GM10248 (cell line): ENCODE measurements around the gene KIFC3.
"Not testable (repeated sequence)": the region's sequence is repeated elsewhere in the genome, so short reads cannot be mapped to it uniquely, and the experiment has no call there.

Source experiments
- CTCF ChIA-PET: fragments of 300-600 bp; sonication (Branson Sonifier 250); formaldehyde crosslinking; extraction: SDS; loops from one replicate; lab custom pipeline; 2021; ENCODE audit warnings: antibody characterized with exemption; lab: Yijun Ruan, JAX
- POLR2A ChIA-PET: fragments of 350-650 bp; sonication (Branson Sonifier 250); formaldehyde crosslinking; extraction: SDS; loops from one replicate; lab custom pipeline; 2020; ENCODE audit warnings: antibody characterized with exemption; lab: Yijun Ruan, JAX
- DNase-seq: peaks from one replicate; pipeline ENCODE4 v3.0.0; 2012; ENCODE audit errors: extremely low spot score
- CTCF ChIP-seq: IDR thresholded peaks from 2 replicates; pipeline ENCODE4 v1.5.1; 2012; ENCODE audit warnings: mild to moderate bottlenecking, low read depth; ENCODE audit errors: extremely low read depth, missing control alignments, control extremely low read depth

The KIFC3 gene

GRCh38 chr16:57784334-57784733 is 18.0 kb downstream of the KIFC3 start:
- no peak for TF ChIP-seq CTCF
- POLR2A ChIA-PET = no interaction called here
- DNase-seq = no peak
- CTCF ChIA-PET = interaction anchor here (1.1 to 1.7 kb wide), 3 partner anchors 12 to 208 kb away, joined by 3 to 5 read pairs (median 4); no protein-coding TSS in a partner anchor

GRCh38 chr16:57783883-57784282 is 18.4 kb downstream of the KIFC3 start:
- ChIA-PET POLR2A (no interaction called here), CTCF (interaction anchor here (1.1 to 1.7 kb wide), 3 partner anchors 12 to 207 kb away, joined by 3 to 5 read pairs (median 4); no protein-coding TSS in a partner anchor)
- TF ChIP-seq CTCF = no peak
- no peak for DNase-seq

GRCh38 chr16:57783116-57783515 is 19.2 kb downstream of the KIFC3 start:
- POLR2A ChIA-PET = no interaction called here
- DNase-seq = no peak
- CTCF ChIA-PET = no interaction called here
- no peak for TF ChIP-seq CTCF

- DNase-seq, POLR2A ChIA-PET: not testable (repeated sequence)
- CTCF ChIA-PET = interaction anchor here (0.9 kb wide), 1 partner anchor 12 kb away, joined by 3 read pairs; no protein-coding TSS in a partner anchor
These were observed 19.7 kb downstream of the KIFC3 start for GRCh38 chr16:57782607-57783055.

GRCh38 chr16:57781741-57782606 is 20.3 kb downstream of the KIFC3 start:
- ChIA-PET POLR2A (no interaction called here), CTCF (interaction anchor here (0.9 kb wide), 1 partner anchor 13 kb away, joined by 3 read pairs; no protein-coding TSS in a partner anchor)
- DNase-seq = no peak
- TF ChIP-seq CTCF = no peak

GRCh38 chr16:57781349-57781740 is 20.9 kb downstream of the KIFC3 start:
- no peak for TF ChIP-seq CTCF
- CTCF ChIA-PET = no interaction called here
- DNase-seq = no peak
- POLR2A ChIA-PET = no interaction called here

GRCh38 chr16:57779836-57780235 is 22.5 kb downstream of the KIFC3 start:
- POLR2A ChIA-PET, DNase-seq, CTCF ChIA-PET: not testable (repeated sequence)

GRCh38 chr16:57778658-57779057 is 23.6 kb downstream of the KIFC3 start:
- TF ChIP-seq CTCF = no peak
- CTCF ChIA-PET = no interaction called here
- DNase-seq = no peak
- POLR2A ChIA-PET = no interaction called here
